Cortex of kidney (tissue), 1 donor: ENCODE measurements around the gene HCRT.
"Not testable (repeated sequence)": the region's sequence is repeated elsewhere in the genome, so short reads cannot be mapped to it uniquely, and the experiment has no call there.

Source experiments
- DNase-seq: peaks from one replicate; lab custom pipeline; 2025; lab: John Stamatoyannopoulos, UW

The HCRT gene

GRCh38 chr17:42179911-42180410 lies 5.3 kb downstream of the HCRT start:
- no peak for DNase-seq

- no peak for DNase-seq
These were observed 5.9 kb downstream of the HCRT start for GRCh38 chr17:42179335-42179734.

GRCh38 chr17:42178817-42179216 lies 6.4 kb downstream of the HCRT start:
- DNase-seq: no peak

GRCh38 chr17:42177684-42178083 lies 7.6 kb downstream of the HCRT start:
- DNase-seq: no peak

GRCh38 chr17:42174126-42174783 lies 11.0 kb downstream of the HCRT start:
- no peak for DNase-seq

GRCh38 chr17:42171831-42172230 lies 13.4 kb downstream of the HCRT start:
- DNase-seq: no peak

- no peak for DNase-seq
These were observed 15.9 kb downstream of the HCRT start for GRCh38 chr17:42169351-42169750.

- no peak for DNase-seq
These were observed 17.4 kb downstream of the HCRT start for GRCh38 chr17:42167807-42168206.

GRCh38 chr17:42166196-42166763 lies 19.0 kb downstream of the HCRT start:
- DNase-seq: no peak

GRCh38 chr17:42165751-42166150 lies 19.5 kb downstream of the HCRT start:
- no peak for DNase-seq

GRCh38 chr17:42163696-42164407 lies 21.4 kb downstream of the HCRT start:
- DNase-seq: no peak

- DNase-seq: no peak
These were observed 22.1 kb downstream of the HCRT start for GRCh38 chr17:42163113-42163512.

GRCh38 chr17:42160531-42160910 lies 24.7 kb downstream of the HCRT start:
- no peak for DNase-seq

- no peak for DNase-seq
These were observed 25.3 kb downstream of the HCRT start for GRCh38 chr17:42159796-42160530.

GRCh38 chr17:42155614-42156045 lies 29.6 kb downstream of the HCRT start:
- DNase-seq: no peak

- no peak for DNase-seq
These were observed 31.1 kb downstream of the HCRT start for GRCh38 chr17:42153919-42154742.

- no peak for DNase-seq
These were observed 38.2 kb downstream of the HCRT start for GRCh38 chr17:42146911-42147607.

- not testable (repeated sequence) for DNase-seq
These were observed 42.1 kb downstream of the HCRT start for GRCh38 chr17:42143138-42143537.

- DNase-seq: no peak
These were observed 42.8 kb downstream of the HCRT start for GRCh38 chr17:42142371-42142896.

- no peak for DNase-seq
These were observed 43.9 kb downstream of the HCRT start for GRCh38 chr17:42141382-42141781.

- DNase-seq: not testable (repeated sequence)
These were observed 44.6 kb downstream of the HCRT start for GRCh38 chr17:42140690-42141089.
